Loucy (cell line): ENCODE data around the gene RSU1.

Experiments used
- H2AFZ ChIP-seq: fragments of 200-600 bp; sonication (generic); 2 replicates; pipeline ENCODE4 v1.6.0; 2016; ENCODE audit warnings: antibody characterized with exemption, mild to moderate bottlenecking, low read length, moderate library complexity
- H3F3A ChIP-seq: fragments of 200-600 bp; 2 replicates; pipeline ENCODE4 v1.6.0; 2016; ENCODE audit warnings: antibody characterized with exemption, low read depth, mild to moderate bottlenecking
- H3K27me3 ChIP-seq: fragments of 200-600 bp; sonication (generic); 2 replicates; pipeline ENCODE4 v1.6.1; 2014; ENCODE audit warnings: low read length, mild to moderate bottlenecking; ENCODE audit not compliant: insufficient read depth, poor library complexity, severe bottlenecking
- H3K36me3 ChIP-seq: fragments of 200-600 bp; sonication (generic); 2 replicates; pipeline ENCODE4 v1.6.1; 2016; ENCODE audit warnings: low read length; ENCODE audit not compliant: insufficient read depth
- H3K4me1 ChIP-seq: fragments of 200-600 bp; sonication (generic); 2 replicates; pipeline ENCODE4 v1.5.1; 2014; ENCODE audit warnings: low read length, mild to moderate bottlenecking; ENCODE audit not compliant: insufficient read depth, poor library complexity, severe bottlenecking
- H3K4me2 ChIP-seq: fragments of 200-600 bp; sonication (generic); 2 replicates; pipeline ENCODE4 v1.6.0; 2014; ENCODE audit warnings: antibody characterized with exemption, low read length, low read depth, mild to moderate bottlenecking; ENCODE audit not compliant: poor library complexity, severe bottlenecking
- H3K4me3 ChIP-seq: fragments of 200-600 bp; sonication (generic); 2 replicates; pipeline ENCODE4 v1.5.1; 2014; ENCODE audit warnings: low read length, mild to moderate bottlenecking, mixed read lengths; ENCODE audit not compliant: poor library complexity, severe bottlenecking
- H3K79me2 ChIP-seq: fragments of 200-600 bp; sonication (generic); 2 replicates; pipeline ENCODE4 v1.6.1; 2014; ENCODE audit warnings: low read length; ENCODE audit not compliant: insufficient read depth
- H3K9ac ChIP-seq: fragments of 200-600 bp; sonication (generic); 2 replicates; pipeline ENCODE4 v1.6.0; 2014; ENCODE audit warnings: mild to moderate bottlenecking, low read depth, low read length, moderate library complexity; ENCODE audit not compliant: poor library complexity, severe bottlenecking
- H3K9me2 ChIP-seq: fragments of 200-600 bp; sonication (generic); replicated peaks from 2 replicates; pipeline ENCODE4 v1.6.1; 2016; ENCODE audit warnings: low read depth, low read length, mixed read lengths
- H3K9me3 ChIP-seq: fragments of 200-600 bp; sonication (generic); 2 replicates; pipeline ENCODE4 v1.6.1; 2014; ENCODE audit warnings: mild to moderate bottlenecking, antibody characterized with exemption, low read length, low read depth; ENCODE audit not compliant: insufficient read depth
- H4K20me1 ChIP-seq: fragments of 200-600 bp; sonication (generic); 2 replicates; pipeline ENCODE4 v1.6.0; 2014; ENCODE audit warnings: antibody characterized with exemption, low read length, mild to moderate bottlenecking; ENCODE audit not compliant: insufficient read depth, poor library complexity, severe bottlenecking
- CTCF ChIP-seq: fragments of 200-600 bp; sonication (generic); conservative IDR thresholded peaks from 2 replicates; pipeline ENCODE4 v1.5.1; 2014; ENCODE audit warnings: mild to moderate bottlenecking, antibody characterized with exemption, low read length
- EZH2phosphoT487 ChIP-seq: fragments of 200-600 bp; IDR thresholded peaks from 2 replicates; pipeline ENCODE4 v1.6.1; 2018; ENCODE audit warnings: antibody characterized with exemption, mild to moderate bottlenecking, moderate library complexity, borderline replicate concordance

The RSU1 gene

GRCh38 chr10:16663444-16663843, 153.8 kb downstream of the RSU1 start:
- Histone ChIP-seq H3K4me2 (no peak overlapping the region), H3K4me1 (no peaks in the 10 kb centered on the region), H3K9me3 (no peaks in the 10 kb centered on the region), H3K4me3 (no peak overlapping the region), H3F3A (no peaks in the 10 kb centered on the region), H3K9ac (no peak overlapping the region), H3K9me2 (no peaks in the 10 kb centered on the region), H4K20me1 (no peaks in the 10 kb centered on the region), H3K27me3 (no peaks in the 10 kb centered on the region), H2AFZ (no peak overlapping the region), H3K79me2 (no peaks in the 10 kb centered on the region), H3K36me3 (no peaks in the 10 kb centered on the region)
- no peak for TF ChIP-seq CTCF
- no peak for TF ChIP-seq EZH2phosphoT487

GRCh38 chr10:16662923-16663322, 154.3 kb downstream of the RSU1 start:
- Histone ChIP-seq H3K4me1 (no peaks in the 10 kb centered on the region), H3K9ac (no peak overlapping the region), H3K36me3 (no peaks in the 10 kb centered on the region), H2AFZ (no peak overlapping the region), H3K27me3 (no peaks in the 10 kb centered on the region), H3K9me3 (no peaks in the 10 kb centered on the region), H3F3A (no peaks in the 10 kb centered on the region), H3K4me3 (no peak overlapping the region), H3K79me2 (no peaks in the 10 kb centered on the region), H4K20me1 (no peaks in the 10 kb centered on the region), H3K9me2 (no peaks in the 10 kb centered on the region), H3K4me2 (no peak overlapping the region)
- TF ChIP-seq EZH2phosphoT487 (no peak), CTCF (no peak)

- no peak for TF ChIP-seq CTCF
- Histone ChIP-seq H4K20me1 (no peaks in the 10 kb centered on the region), H3K36me3 (no peaks in the 10 kb centered on the region), H2AFZ (no peak overlapping the region), H3K4me2 (no peak overlapping the region), H3K4me3 (no peak overlapping the region), H3K79me2 (no peaks in the 10 kb centered on the region), H3K9ac (no peak overlapping the region), H3K9me2 (no peaks in the 10 kb centered on the region), H3F3A (no peaks in the 10 kb centered on the region), H3K4me1 (no peaks in the 10 kb centered on the region), H3K9me3 (no peaks in the 10 kb centered on the region), H3K27me3 (no peaks in the 10 kb centered on the region)
Measured at GRCh38 chr10:16656895-16657294, 160.3 kb downstream of the RSU1 start.
